Stomach (tissue), 4 donors: ENCODE results near the gene BHLHE40.

ENCODE experiments used
- POLR2A ChIP-seq, 4 donors: fragments of 450-650 bp; IDR thresholded peaks; one replicate each; pipeline ENCODE4 v1.6.1; 2016; ENCODE audit warnings: antibody characterized with exemption in 4 of 4, control low read depth in 2 of 4, mild to moderate bottlenecking in 1 of 4, moderate library complexity in 1 of 4
- POLR2AphosphoS5 ChIP-seq, 3 donors: sonication (generic); formaldehyde crosslinking; IDR thresholded peaks; one replicate each; pipeline ENCODE4 v1.6.1; 2016; ENCODE audit warnings: antibody characterized with exemption in 3 of 3
- TF ChIP-seq, protein P1 (sequence below), 7 experiments: fragments of 450-650 bp in 4 of 7; fragments of 200-600 bp in 3 of 7; sonication (generic) in 3 of 7; IDR thresholded peaks; one replicate each; pipeline ENCODE4 v1.5.1; 2016 to 2019; ENCODE audit warnings: antibody characterized with exemption in 7 of 7, control low read depth in 2 of 7, mild to moderate bottlenecking in 1 of 7

DNA sequence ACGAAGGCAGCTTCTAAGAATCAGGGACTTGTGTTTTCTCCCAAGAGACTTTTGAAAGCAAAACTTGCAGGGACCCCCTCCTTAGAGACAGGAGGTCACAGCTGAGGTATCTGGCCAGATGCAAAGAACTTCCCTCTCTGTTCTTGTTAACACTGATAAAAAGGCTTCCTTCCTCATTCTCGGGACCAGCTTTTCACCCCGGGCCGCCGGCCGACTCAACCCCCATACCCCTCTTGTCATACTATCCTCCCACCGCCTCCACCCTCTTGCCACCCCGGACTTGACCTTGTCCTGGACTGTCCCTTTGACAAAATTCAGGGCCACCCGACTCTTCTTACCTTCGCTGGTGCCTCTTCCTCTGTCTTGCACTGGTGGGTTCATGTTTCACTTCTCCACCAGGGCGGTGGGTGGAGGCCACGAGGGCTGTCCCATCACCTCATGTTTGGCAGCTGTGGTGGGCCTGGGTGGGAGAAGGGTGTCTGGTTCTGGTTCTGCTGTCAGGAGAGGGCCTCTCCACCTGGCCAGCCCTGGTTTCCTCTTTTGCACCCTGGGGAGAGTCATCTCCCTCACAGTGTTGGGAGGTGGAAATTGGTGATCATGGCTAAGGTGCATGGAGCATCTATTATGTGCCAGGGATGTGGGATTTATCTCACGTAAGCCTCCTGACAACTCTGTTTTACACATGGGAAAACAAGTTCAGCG lies 32.5 kb downstream of the BHLHE40 start:
- TF ChIP-seq POLR2A (IDR thresholded peaks at IDR 0.05) (no peak), POLR2AphosphoS5 (IDR thresholded peaks at IDR 0.05) (no peak)
- TF ChIP-seq, protein P1, sequence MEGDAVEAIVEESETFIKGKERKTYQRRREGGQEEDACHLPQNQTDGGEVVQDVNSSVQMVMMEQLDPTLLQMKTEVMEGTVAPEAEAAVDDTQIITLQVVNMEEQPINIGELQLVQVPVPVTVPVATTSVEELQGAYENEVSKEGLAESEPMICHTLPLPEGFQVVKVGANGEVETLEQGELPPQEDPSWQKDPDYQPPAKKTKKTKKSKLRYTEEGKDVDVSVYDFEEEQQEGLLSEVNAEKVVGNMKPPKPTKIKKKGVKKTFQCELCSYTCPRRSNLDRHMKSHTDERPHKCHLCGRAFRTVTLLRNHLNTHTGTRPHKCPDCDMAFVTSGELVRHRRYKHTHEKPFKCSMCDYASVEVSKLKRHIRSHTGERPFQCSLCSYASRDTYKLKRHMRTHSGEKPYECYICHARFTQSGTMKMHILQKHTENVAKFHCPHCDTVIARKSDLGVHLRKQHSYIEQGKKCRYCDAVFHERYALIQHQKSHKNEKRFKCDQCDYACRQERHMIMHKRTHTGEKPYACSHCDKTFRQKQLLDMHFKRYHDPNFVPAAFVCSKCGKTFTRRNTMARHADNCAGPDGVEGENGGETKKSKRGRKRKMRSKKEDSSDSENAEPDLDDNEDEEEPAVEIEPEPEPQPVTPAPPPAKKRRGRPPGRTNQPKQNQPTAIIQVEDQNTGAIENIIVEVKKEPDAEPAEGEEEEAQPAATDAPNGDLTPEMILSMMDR (IDR thresholded peaks at IDR 0.05) = no peak
